GM23338 (cell line): ENCODE measurements around the gene TTC33. TPM values are rescaled to one million over a fixed set of nuclear protein-coding genes. Genes with fewer than 3 reads are reported as not detected.

Experiments used
- ATAC-seq: fragments of 200-7000 bp; cut with Tn5 transposase; 3 replicates; pipeline ENCODE4 v1.9.1; 2020
- DNase-seq: peaks from one replicate; pipeline ENCODE4 v3.0.0-alpha.2; 2015; ENCODE audit warnings: low spot score
- H2AFZ ChIP-seq: fragments of 200-600 bp; sonication (generic); 2 replicates; pipeline ENCODE4 v1.8.0; 2016; ENCODE audit warnings: antibody characterized with exemption, mild to moderate bottlenecking, moderate library complexity
- H3F3A ChIP-seq: fragments of 200-600 bp; sonication (generic); replicated peaks from 2 replicates; pipeline ENCODE4 v1.8.0; 2017; ENCODE audit warnings: antibody characterized with exemption, mixed run types, low read depth
- H3K27ac ChIP-seq: fragments of 200-600 bp; sonication (generic); 2 replicates; pipeline ENCODE4 v1.6.1; 2016; ENCODE audit warnings: low read depth
- H3K27me3 ChIP-seq: fragments of 200-600 bp; sonication (generic); 2 replicates; pipeline ENCODE4 v1.8.0; 2016; ENCODE audit warnings: mild to moderate bottlenecking, mixed run types, moderate library complexity; ENCODE audit not compliant: insufficient read depth
- H3K36me3 ChIP-seq: fragments of 200-600 bp; sonication (generic); 2 replicates; pipeline ENCODE4 v1.8.0; 2016; ENCODE audit warnings: mild to moderate bottlenecking; ENCODE audit not compliant: insufficient read depth
- H3K4me1 ChIP-seq: fragments of 200-600 bp; sonication (generic); 2 replicates; pipeline ENCODE4 v1.8.0; 2016; ENCODE audit warnings: mild to moderate bottlenecking, moderate library complexity; ENCODE audit not compliant: insufficient read depth
- H3K4me2 ChIP-seq: fragments of 200-600 bp; sonication (generic); 2 replicates; pipeline ENCODE4 v1.7.1; 2017; ENCODE audit warnings: mixed run types
- H3K4me3 ChIP-seq: fragments of 200-600 bp; sonication (generic); 2 replicates; pipeline ENCODE4 v1.6.1; 2016; ENCODE audit warnings: mixed run types
- H3K79me2 ChIP-seq: fragments of 200-600 bp; sonication (generic); replicated peaks from 2 replicates; pipeline ENCODE4 v1.8.0; 2017; ENCODE audit warnings: mild to moderate bottlenecking; ENCODE audit not compliant: insufficient read depth
- H3K9me2 ChIP-seq: fragments of 200-600 bp; sonication (generic); 2 replicates; pipeline ENCODE4 v1.8.0; 2017; ENCODE audit not compliant: insufficient read depth
- H4K20me1 ChIP-seq: fragments of 200-600 bp; sonication (generic); replicated peaks from 2 replicates; pipeline ENCODE4 v1.8.0; 2017; ENCODE audit warnings: mild to moderate bottlenecking; ENCODE audit not compliant: insufficient read depth
- H3K27ac Mint-ChIP-seq: 2 replicates; pipeline ENCODE4 v1.8.0; 2020; ENCODE audit warnings: inconsistent platforms, mild to moderate bottlenecking, moderate library complexity, mixed read lengths
- H3K27me3 Mint-ChIP-seq: 3 replicates; pipeline ENCODE4 v1.8.0; 2022; ENCODE audit warnings: low read depth, mild to moderate bottlenecking, moderate library complexity, mixed read lengths, inconsistent platforms; ENCODE audit not compliant: insufficient read depth, poor library complexity
- H3K36me3 Mint-ChIP-seq: 3 replicates; pipeline ENCODE4 v1.8.0; 2021; ENCODE audit warnings: low read depth, mild to moderate bottlenecking, inconsistent platforms, moderate library complexity, mixed read lengths
- H3K4me1 Mint-ChIP-seq: 3 replicates; pipeline ENCODE4 v1.8.0; 2020; ENCODE audit warnings: mild to moderate bottlenecking, inconsistent platforms, mixed read lengths
- H3K4me3 Mint-ChIP-seq: 3 replicates; pipeline ENCODE4 v1.8.0; 2021; ENCODE audit warnings: moderate library complexity, mild to moderate bottlenecking, inconsistent platforms, mixed read lengths
- H3K9me3 Mint-ChIP-seq: 3 replicates; pipeline ENCODE4 v1.8.0; 2020; ENCODE audit warnings: moderate library complexity, mild to moderate bottlenecking, inconsistent platforms, mixed read lengths
- CREB1 ChIP-seq: fragments of 250-450 bp; sonication (Bioruptor Pico); IDR thresholded peaks from 2 replicates; pipeline ENCODE4 v1.5.0; 2020; ENCODE audit warnings: low read depth, mild to moderate bottlenecking, moderate library complexity
- EZH2phosphoT487 ChIP-seq: fragments of 200-600 bp; sonication (generic); IDR thresholded peaks from one replicate; pipeline ENCODE4 v1.8.1; 2018; ENCODE audit warnings: antibody characterized with exemption; ENCODE audit not compliant: unreplicated experiment
- NANOG ChIP-seq: IDR thresholded peaks from 2 replicates; pipeline ENCODE4 v1.6.1; 2016; ENCODE audit warnings: antibody characterized with exemption, borderline replicate concordance
- POLR2AphosphoS5 ChIP-seq: IDR thresholded peaks from 2 replicates; pipeline ENCODE4 v1.6.1; 2016; ENCODE audit warnings: antibody characterized with exemption, low read depth
- REST ChIP-seq: IDR thresholded peaks from one replicate; pipeline ENCODE4 v1.6.1; 2018; ENCODE audit warnings: antibody characterized with exemption; ENCODE audit not compliant: unreplicated experiment
- STAT1 ChIP-seq: IDR thresholded peaks from one replicate; pipeline ENCODE4 v1.6.1; 2016; ENCODE audit warnings: antibody characterized with exemption; ENCODE audit not compliant: unreplicated experiment
- ZNF114 ChIP-seq: fragments of 250-450 bp; sonication (Bioruptor Pico); IDR thresholded peaks from 2 replicates; pipeline ENCODE4 v1.5.0; 2020; ENCODE audit warnings: mild to moderate bottlenecking, moderate library complexity
- polyA plus RNA-seq: library from polyadenylated mRNA; unstranded; fragments of >200 nt; fragmentation: Nextera tagmentation; extraction: Ambion mirVana; gene quantifications from 2 replicates; pipeline ENCODE4 v1.2.1, GENCODE V29; 2016
- total RNA-seq: library from RNA; depleted of rRNA; stranded (reverse); fragments of >200 nt; shearing (Covaris generic); gene quantifications from 2 replicates; pipeline ENCODE4 v1.2.3, GENCODE V29; 2014
- TF ChIP-seq, protein P1 (sequence below): IDR thresholded peaks from 2 replicates; pipeline ENCODE4 v1.6.1; 2016; ENCODE audit warnings: antibody characterized with exemption

The TTC33 gene
- total and polyA plus RNA-seq, 2 experiments from 2014 or later, result 4.1 to 11.5 TPM

- Mint-ChIP-seq H3K27ac (no peak overlapping the region), H3K4me1 (no peaks in the 10 kb centered on the region), H3K9me3 (no peaks in the 10 kb centered on the region), H3K27me3 (peaks cover 3% of the 10 kb centered on the region), H3K36me3 (no peaks in the 10 kb centered on the region), H3K4me3 (no peak overlapping the region)
- H3K4me1 ChIP-seq, result no peaks in the 10 kb centered on the region
- H3K36me3 ChIP-seq, result no peaks in the 10 kb centered on the region
- H3F3A ChIP-seq, result no peaks in the 10 kb centered on the region
- H3K27me3 ChIP-seq, result no peaks in the 10 kb centered on the region
- H3K4me2 ChIP-seq, result no peak overlapping the region
- no peak overlapping the region for H3K27ac ChIP-seq
- H3K4me3 ChIP-seq, result no peak overlapping the region
- H3K79me2 ChIP-seq, result no peaks in the 10 kb centered on the region
- no peak for ATAC-seq
- H2AFZ ChIP-seq, result no peak overlapping the region
- DNase-seq, result no peak
- no peaks in the 10 kb centered on the region for H4K20me1 ChIP-seq
- TF ChIP-seq NANOG (no peak), POLR2AphosphoS5 (no peak), STAT1 (no peak), REST (no peak)
- H3K9me2 ChIP-seq, result peaks cover 9% of the 10 kb centered on the region; the same call in 1 of the 2 replicates
These were observed 280.2 kb downstream of the TTC33 start for GRCh38 chr5:40475561-40475960.

DNA sequence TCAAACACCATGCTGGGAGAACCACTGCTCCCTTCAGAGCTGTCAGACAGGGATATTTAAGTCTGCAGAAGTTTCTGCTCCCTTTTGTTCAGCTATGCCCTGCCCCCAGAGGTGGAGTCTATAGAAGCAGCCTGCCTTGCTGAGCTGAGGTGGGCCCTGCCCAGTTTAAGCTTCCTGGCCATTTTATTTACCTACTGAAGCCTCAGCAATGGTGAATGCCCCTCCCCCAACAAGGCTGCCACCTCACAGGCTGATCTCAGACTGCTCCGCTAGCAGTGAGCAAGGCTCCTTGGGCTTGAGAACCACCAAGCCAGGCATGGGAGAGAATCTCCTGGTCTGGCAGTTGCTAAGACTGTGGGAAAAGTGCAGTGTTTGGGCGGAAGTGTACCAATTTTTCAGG is 281.5 kb downstream of the TTC33 start:
- H3K9me2 ChIP-seq, result peaks cover 9% of the 10 kb centered on the region; the same call in 1 of the 2 replicates
- H3K27me3 Mint-ChIP-seq, result peaks cover 3% of the 10 kb centered on the region
- no peak overlapping the region for H2AFZ ChIP-seq
- H3K36me3 Mint-ChIP-seq, result no peaks in the 10 kb centered on the region
- no peak overlapping the region for H3K4me2 ChIP-seq
- H3K4me1 Mint-ChIP-seq, result no peaks in the 10 kb centered on the region
- H3F3A ChIP-seq, result no peaks in the 10 kb centered on the region
- H3K9me3 Mint-ChIP-seq, result peaks cover 1% of the 10 kb centered on the region; the same call in 1 of the 3 replicates
- H3K79me2 ChIP-seq, result no peaks in the 10 kb centered on the region
- no peaks in the 10 kb centered on the region for H3K4me1 ChIP-seq
- no peaks in the 10 kb centered on the region for H3K36me3 ChIP-seq
- TF ChIP-seq POLR2AphosphoS5 (no peak), EZH2phosphoT487 (no peak), NANOG (no peak), CREB1 (no peak), ZNF114 (CRISPR knock-in tag) (no peak)
- TF ChIP-seq, protein P1, sequence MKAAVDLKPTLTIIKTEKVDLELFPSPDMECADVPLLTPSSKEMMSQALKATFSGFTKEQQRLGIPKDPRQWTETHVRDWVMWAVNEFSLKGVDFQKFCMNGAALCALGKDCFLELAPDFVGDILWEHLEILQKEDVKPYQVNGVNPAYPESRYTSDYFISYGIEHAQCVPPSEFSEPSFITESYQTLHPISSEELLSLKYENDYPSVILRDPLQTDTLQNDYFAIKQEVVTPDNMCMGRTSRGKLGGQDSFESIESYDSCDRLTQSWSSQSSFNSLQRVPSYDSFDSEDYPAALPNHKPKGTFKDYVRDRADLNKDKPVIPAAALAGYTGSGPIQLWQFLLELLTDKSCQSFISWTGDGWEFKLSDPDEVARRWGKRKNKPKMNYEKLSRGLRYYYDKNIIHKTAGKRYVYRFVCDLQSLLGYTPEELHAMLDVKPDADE, result no peak
- H4K20me1 ChIP-seq, result no peaks in the 10 kb centered on the region
- no peak overlapping the region for H3K4me3 ChIP-seq
- H3K27ac Mint-ChIP-seq, result no peak overlapping the region
- H3K4me3 Mint-ChIP-seq, result no peak overlapping the region
- DNase-seq (peak; percentile 30), ATAC-seq (peak; percentile 69)
- H3K27ac ChIP-seq, result no peak overlapping the region
- no peaks in the 10 kb centered on the region for H3K27me3 ChIP-seq
